ENCODE data around the gene SPCS2.

SPCS2 gene

GRCh38 chr11:74948898-74949752 lies at the start of gene SPCS2, which contains the start of gene XRRA1:
TSS of gene SPCS2 (plus strand) at chr11:74949266. CDS start at chr11:74949286, 20 bp downstream.
TSS of gene XRRA1 (minus strand) at chr11:74949091. CDS start at chr11:74940878, 8,213 bp downstream.
- DNase-seq (peak; percentile 97), ATAC-seq (peak; percentile 100)

- DNase-seq (no peak), ATAC-seq (no peak)
Measured at GRCh38 chr11:74902342-74902741, 46.7 kb upstream of the SPCS2 start.

- ATAC-seq: no peak
- no peak for DNase-seq
Measured at GRCh38 chr11:74905326-74905725, 43.7 kb upstream of the SPCS2 start.

- DNase-seq (no peak), ATAC-seq (no peak)
Measured at GRCh38 chr11:74909385-74909784, 39.7 kb upstream of the SPCS2 start.

GRCh38 chr11:74909812-74910211 lies 39.3 kb upstream of the SPCS2 start:
- ATAC-seq: no peak

GRCh38 chr11:74923125-74923524 lies 25.9 kb upstream of the SPCS2 start:
- DNase-seq (no peak), ATAC-seq (no peak)

More at GRCh38 chr11:74909812-74910211, 39.3 kb upstream of the SPCS2 start:
- no peak for DNase-seq

- no peak for DNase-seq
- no peak for ATAC-seq
Measured at GRCh38 chr11:74925281-74925680, 23.8 kb upstream of the SPCS2 start.

GRCh38 chr11:74926304-74927030 lies 22.6 kb upstream of the SPCS2 start:
- ATAC-seq: peak; percentile 87
- peak; percentile 41 for DNase-seq

GRCh38 chr11:74927496-74927895 lies 21.6 kb upstream of the SPCS2 start:
- DNase-seq (no peak), ATAC-seq (no peak)

GRCh38 chr11:74929431-74930363 lies 19.4 kb upstream of the SPCS2 start:
- DNase-seq (peak; percentile 67), ATAC-seq (peak; percentile 55)

- no peak for ATAC-seq
- peak; percentile 19 for DNase-seq
Measured at GRCh38 chr11:74932169-74932568, 16.9 kb upstream of the SPCS2 start.

- ATAC-seq (peak; percentile 79), DNase-seq (no peak)
Measured at GRCh38 chr11:74932797-74933196, 16.3 kb upstream of the SPCS2 start.

GRCh38 chr11:74933765-74934164 lies 15.3 kb upstream of the SPCS2 start:
- ATAC-seq (no peak), DNase-seq (no peak)

GRCh38 chr11:74935285-74935684 lies 13.8 kb upstream of the SPCS2 start:
- DNase-seq (no peak), ATAC-seq (no peak)

GRCh38 chr11:74936087-74936486 lies 13.0 kb upstream of the SPCS2 start:
- ATAC-seq: no peak
- DNase-seq: no peak

GRCh38 chr11:74936976-74937375 lies 12.1 kb upstream of the SPCS2 start:
- no peak for ATAC-seq
- DNase-seq: no peak

- ATAC-seq (no peak), DNase-seq (no peak)
Measured at GRCh38 chr11:74937696-74938475, 11.2 kb upstream of the SPCS2 start.

- ATAC-seq (no peak), DNase-seq (no peak)
Measured at GRCh38 chr11:74941492-74941891, 7.6 kb upstream of the SPCS2 start.

- ATAC-seq (no peak), DNase-seq (no peak)
Measured at GRCh38 chr11:74942073-74942759, 6.8 kb upstream of the SPCS2 start.

GRCh38 chr11:74948546-74948897 lies 544 bp upstream of the SPCS2 start:
- ATAC-seq: peak; percentile 7
- DNase-seq: no peak

- DNase-seq (no peak), ATAC-seq (no peak)
Measured at GRCh38 chr11:74949753-74950137, 679 bp downstream of the SPCS2 start.
